GM20000 (cell line): ENCODE results near the gene COL23A1.

Source experiments
- DNase-seq: peaks from one replicate; pipeline ENCODE4 v3.0.0; 2012; ENCODE audit warnings: low spot score
- TF ChIP-seq, protein P1 (sequence below): IDR thresholded peaks from 2 replicates; pipeline ENCODE4 v1.5.1; 2012; ENCODE audit warnings: mild to moderate bottlenecking, control low read depth; ENCODE audit errors: extremely low read depth, missing control alignments

COL23A1 gene

DNA sequence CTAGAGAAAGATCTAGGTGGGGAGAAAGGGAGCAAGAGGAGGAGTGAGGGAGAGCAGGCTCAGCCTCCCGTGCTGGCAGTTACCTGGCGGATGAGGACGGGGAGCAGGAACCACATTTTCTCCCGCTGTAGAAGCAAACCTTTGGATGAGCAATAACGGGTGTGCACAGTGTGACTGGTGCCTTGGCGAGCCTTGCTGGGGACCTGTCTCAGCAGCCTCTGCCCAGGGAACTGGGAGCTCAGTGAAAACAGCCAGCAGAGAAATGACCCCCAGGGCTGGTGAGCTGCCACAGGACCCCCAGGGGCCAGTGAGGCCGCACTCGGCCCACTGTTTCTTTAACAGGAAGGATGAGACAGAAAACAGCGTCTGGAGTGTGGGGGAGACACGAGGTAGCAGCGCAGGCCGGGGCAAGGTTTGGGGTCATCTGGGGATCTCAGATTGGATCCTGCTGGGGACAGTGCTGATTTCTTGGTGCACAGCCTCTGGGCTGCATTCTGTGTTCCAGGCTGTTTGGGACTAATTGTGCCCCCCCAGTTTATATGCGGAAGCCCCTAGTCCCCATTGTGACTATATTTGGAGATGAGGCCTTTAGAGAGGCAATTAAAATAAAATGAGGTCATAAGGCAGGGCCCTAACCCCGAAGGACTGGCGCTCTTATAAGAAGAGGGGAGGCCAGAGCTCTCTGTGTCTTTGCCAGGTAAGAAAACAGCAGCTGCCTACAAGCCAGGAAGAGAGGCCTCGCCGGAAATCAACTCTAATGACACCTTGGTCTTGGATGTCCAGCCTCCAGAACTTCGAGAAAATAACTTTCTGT is 238.8 kb downstream of the COL23A1 start:
- no peak for DNase-seq
- TF ChIP-seq, protein P1, sequence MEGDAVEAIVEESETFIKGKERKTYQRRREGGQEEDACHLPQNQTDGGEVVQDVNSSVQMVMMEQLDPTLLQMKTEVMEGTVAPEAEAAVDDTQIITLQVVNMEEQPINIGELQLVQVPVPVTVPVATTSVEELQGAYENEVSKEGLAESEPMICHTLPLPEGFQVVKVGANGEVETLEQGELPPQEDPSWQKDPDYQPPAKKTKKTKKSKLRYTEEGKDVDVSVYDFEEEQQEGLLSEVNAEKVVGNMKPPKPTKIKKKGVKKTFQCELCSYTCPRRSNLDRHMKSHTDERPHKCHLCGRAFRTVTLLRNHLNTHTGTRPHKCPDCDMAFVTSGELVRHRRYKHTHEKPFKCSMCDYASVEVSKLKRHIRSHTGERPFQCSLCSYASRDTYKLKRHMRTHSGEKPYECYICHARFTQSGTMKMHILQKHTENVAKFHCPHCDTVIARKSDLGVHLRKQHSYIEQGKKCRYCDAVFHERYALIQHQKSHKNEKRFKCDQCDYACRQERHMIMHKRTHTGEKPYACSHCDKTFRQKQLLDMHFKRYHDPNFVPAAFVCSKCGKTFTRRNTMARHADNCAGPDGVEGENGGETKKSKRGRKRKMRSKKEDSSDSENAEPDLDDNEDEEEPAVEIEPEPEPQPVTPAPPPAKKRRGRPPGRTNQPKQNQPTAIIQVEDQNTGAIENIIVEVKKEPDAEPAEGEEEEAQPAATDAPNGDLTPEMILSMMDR: no peak

GRCh38 chr5:178350361-178351220 is 239.6 kb downstream of the COL23A1 start:
- TF ChIP-seq, protein P1: no peak
- DNase-seq: no peak

DNA sequence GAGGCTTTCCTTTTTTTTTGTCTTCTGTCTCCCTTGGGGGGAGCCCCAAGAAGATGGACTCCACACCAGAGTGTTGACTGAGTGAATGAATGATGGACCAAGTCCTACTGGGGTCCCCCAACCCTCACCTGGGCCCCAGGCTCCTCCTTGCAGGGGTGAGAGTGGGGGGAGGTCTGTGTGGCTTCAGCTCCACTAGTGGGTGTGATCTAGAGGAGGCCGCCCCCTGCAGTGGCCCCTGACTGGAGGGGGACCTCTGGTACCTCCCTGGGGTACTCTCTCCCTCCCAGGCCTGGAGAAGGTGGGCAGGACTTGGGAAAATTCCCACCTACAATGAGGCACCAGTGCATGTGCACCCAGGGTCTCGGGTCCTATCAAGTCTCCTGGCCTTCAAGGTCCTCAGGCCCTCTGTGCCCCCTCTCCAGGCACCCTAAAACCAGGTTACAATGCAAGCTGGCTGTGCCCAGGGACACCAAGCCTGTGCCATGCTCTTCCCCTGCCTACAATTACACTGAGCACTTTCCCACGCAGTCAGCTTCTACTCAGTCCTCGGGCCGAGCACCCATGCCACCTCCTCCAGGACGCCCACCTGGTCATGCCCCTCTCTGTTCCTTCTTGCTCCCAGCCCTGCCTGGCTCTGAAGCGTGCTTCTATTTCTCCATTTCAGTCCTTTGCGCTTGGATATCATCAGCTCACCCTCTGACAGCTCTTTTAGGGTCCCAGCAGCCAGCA is 240.4 kb downstream of the COL23A1 start:
- TF ChIP-seq, protein P1: no peak
- DNase-seq: no peak

DNA sequence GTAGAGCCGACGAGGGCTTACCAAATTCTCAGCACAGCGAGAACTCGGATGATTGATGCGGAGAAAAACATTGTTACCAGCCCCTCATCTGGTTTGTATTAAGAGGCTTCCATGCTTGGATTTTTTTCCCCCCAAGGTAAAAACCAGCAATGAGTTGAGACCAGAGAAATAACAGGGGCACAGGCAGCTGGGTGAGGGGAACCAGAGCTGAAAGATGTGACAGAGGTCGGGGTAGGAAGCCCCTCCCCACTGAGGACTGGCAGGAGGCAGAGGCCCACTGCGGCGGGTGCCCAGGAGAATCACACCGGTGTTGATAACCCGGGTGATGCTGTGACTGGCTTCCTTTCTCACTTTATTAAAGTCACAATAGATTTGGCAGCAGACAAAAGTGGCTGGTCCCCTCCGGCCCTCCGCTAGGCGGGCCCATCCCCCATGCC is 241.1 kb downstream of the COL23A1 start:
- DNase-seq: no peak
- TF ChIP-seq, protein P1: no peak

DNA sequence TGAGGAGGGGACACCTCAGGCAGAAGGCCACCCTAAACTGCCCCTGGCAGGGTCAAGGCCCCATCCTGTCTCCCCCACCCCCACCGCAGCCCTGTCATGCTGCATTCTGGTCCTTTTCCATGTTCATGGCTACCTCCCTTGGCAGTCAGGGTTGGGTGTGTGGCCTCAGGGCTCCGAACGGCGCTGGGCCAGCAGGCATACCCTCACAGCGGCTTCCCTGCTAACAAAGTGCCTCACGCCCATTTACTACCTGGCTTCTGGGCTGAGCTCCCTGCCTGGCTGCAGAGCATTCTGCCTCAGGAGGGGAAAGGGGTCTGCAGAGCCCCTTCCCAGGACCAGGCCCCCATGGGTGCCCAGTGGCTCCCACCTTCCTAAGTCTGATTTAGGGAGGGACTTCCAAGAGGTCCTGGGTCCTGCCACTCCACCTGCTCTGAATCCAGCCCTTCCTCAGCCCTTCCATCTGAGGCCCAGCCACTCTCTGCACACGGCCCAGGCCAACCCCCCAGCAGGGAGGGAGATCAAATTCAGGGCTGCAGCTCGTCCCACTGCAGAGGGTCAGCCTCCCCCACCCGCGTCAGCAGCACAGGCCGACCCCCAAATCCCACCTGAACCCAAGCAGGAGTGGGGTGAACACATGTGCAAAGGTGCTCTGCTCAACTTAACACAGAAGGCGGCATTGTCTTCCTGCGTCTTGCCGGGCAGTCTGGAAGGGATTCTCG is 241.7 kb downstream of the COL23A1 start:
- no peak for DNase-seq
- TF ChIP-seq, protein P1: no peak

DNA sequence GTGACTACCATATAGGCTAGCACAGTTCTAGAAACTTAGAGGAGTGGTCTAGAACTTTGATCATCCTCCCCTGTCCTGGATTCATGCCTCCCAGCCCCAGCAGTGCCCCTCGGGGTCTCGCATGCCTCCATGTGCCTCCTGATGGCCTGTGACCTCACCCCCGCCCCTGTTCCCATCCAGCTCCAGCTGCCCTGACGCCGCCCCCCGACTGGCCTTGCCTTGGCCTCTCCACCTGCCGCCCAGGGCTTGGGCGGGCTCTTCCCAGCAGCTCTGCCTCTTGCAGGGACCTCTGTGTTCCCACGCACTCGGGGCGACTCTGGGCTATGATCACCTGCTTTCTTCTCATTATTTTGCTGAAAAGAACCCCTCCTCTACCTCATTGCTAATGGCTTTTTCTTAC is 242.2 kb downstream of the COL23A1 start:
- no peak for DNase-seq
- TF ChIP-seq, protein P1: no peak
